Upper lobe of right lung (tissue), 1 donor: Measurements from ENCODE around the gene NLGN2. TPM values are rescaled to one million over a fixed set of nuclear protein-coding genes. Genes with fewer than 3 reads are reported as not detected.

Experiments used
- ATAC-seq: fragments of 200-7000 bp; cut with Tn5 transposase; one replicate; pipeline ENCODE4 v1.9.1; 2020; ENCODE audit warnings: mild to moderate bottlenecking, moderate library complexity
- DNase-seq: peaks from one replicate; pipeline ENCODE4 v3.0.0-alpha.2; 2020
- H3K27ac ChIP-seq: fragments of 200-600 bp; one replicate; pipeline ENCODE4 v1.8.0; 2022
- H3K27me3 ChIP-seq: fragments of 200-600 bp; one replicate; pipeline ENCODE4 v1.8.0; 2022; ENCODE audit warnings: mild to moderate bottlenecking
- H3K36me3 ChIP-seq: fragments of 200-600 bp; one replicate; pipeline ENCODE4 v1.8.0; 2022
- H3K4me1 ChIP-seq: fragments of 200-600 bp; one replicate; pipeline ENCODE4 v1.8.0; 2022
- H3K4me3 ChIP-seq: fragments of 200-600 bp; one replicate; pipeline ENCODE4 v1.8.0; 2022; ENCODE audit warnings: mild to moderate bottlenecking
- H3K9me3 ChIP-seq: fragments of 200-600 bp; one replicate; pipeline ENCODE4 v1.8.0; 2022
- CTCF ChIP-seq: fragments of 200-600 bp; IDR thresholded peaks from one replicate; pipeline ENCODE4 v1.8.0; 2022; ENCODE audit warnings: antibody characterized with exemption
- intact Hi-C: fragments of 100-400 bp; cut with DNase I; formaldehyde crosslinking; loops from one replicate; pipeline ENCODE4 v1.11.0; 2022
- total RNA-seq: library from RNA; stranded (reverse); fragmentation: NEBNext Ultra II Directional; extraction: Animal tissue kit (Norgen Biotek cat#: 25700); gene quantifications from one replicate; pipeline ENCODE4 v1.2.1, GENCODE V29; 2021
- donor health status: DM: no; HTN: yes; CAD: no; lungs with severe emphysema.

Gene NLGN2
- total RNA-seq, 1 donor from 2014 or later, result 11.7 TPM

GRCh38 chr17:7440834-7441195 lies 33.2 kb downstream of the NLGN2 start:
- H3K4me3 ChIP-seq, result no peak overlapping the region

GRCh38 chr17:7441266-7441665 lies 33.6 kb downstream of the NLGN2 start:
- ATAC-seq (no peak), DNase-seq (no peak)
- Histone ChIP-seq H3K9me3 (no peaks in the 10 kb centered on the region), H3K36me3 (no peaks in the 10 kb centered on the region), H3K27ac (no peak overlapping the region), H3K4me3 (no peak overlapping the region), H3K27me3 (peaks cover 31% of the 10 kb centered on the region), H3K4me1 (peaks cover 42% of the 10 kb centered on the region)
- intact Hi-C loops, result no loop called here
- no peak for TF ChIP-seq CTCF

More at GRCh38 chr17:7440834-7441195, 33.2 kb downstream of the NLGN2 start:
- H3K27ac ChIP-seq, result no peak overlapping the region
- peaks cover 45% of the 10 kb centered on the region for H3K4me1 ChIP-seq
- ATAC-seq (no peak), DNase-seq (no peak)
- intact Hi-C loops, result no loop called here
- H3K36me3 ChIP-seq, result no peaks in the 10 kb centered on the region
- TF ChIP-seq CTCF, result no peak
- H3K27me3 ChIP-seq, result peaks cover 29% of the 10 kb centered on the region
- no peaks in the 10 kb centered on the region for H3K9me3 ChIP-seq

GRCh38 chr17:7442142-7442541 lies 34.5 kb downstream of the NLGN2 start:
- no peaks in the 10 kb centered on the region for H3K36me3 ChIP-seq
- peaks cover 35% of the 10 kb centered on the region for H3K4me1 ChIP-seq
- H3K4me3 ChIP-seq, result no peak overlapping the region
- ATAC-seq (no peak), DNase-seq (no peak)
- no peaks in the 10 kb centered on the region for H3K9me3 ChIP-seq
- no peak for TF ChIP-seq CTCF
- peaks cover 40% of the 10 kb centered on the region for H3K27me3 ChIP-seq
- no peak overlapping the region for H3K27ac ChIP-seq
- intact Hi-C loops, result no loop called here

- peaks cover 20% of the 10 kb centered on the region for H3K4me1 ChIP-seq
- H3K27me3 ChIP-seq, result peaks cover 43% of the 10 kb centered on the region
- DNase-seq (no peak), ATAC-seq (no peak)
- no peak overlapping the region for H3K27ac ChIP-seq
- no peaks in the 10 kb centered on the region for H3K9me3 ChIP-seq
- H3K4me3 ChIP-seq, result no peak overlapping the region
- no peak for TF ChIP-seq CTCF
- intact Hi-C loops, result no loop called here
- H3K36me3 ChIP-seq, result no peaks in the 10 kb centered on the region
Measured at GRCh38 chr17:7443499-7444485, 36.1 kb downstream of the NLGN2 start.

- H3K4me3 ChIP-seq, result peak within 1 kb of the TSS; percentile 46
- H3K9me3 ChIP-seq, result no peaks in the 10 kb centered on the region
- no peaks in the 10 kb centered on the region for H3K36me3 ChIP-seq
- TF ChIP-seq CTCF, result peak; percentile 16
- DNase-seq (peak; percentile 91), ATAC-seq (peak; percentile 93)
- H3K27ac ChIP-seq, result no peak within 1 kb of the TSS
- intact Hi-C loops, result no loop called here
- peaks cover 14% of the 10 kb centered on the region for H3K4me1 ChIP-seq
- peaks cover 34% of the 10 kb centered on the region for H3K27me3 ChIP-seq
Measured at GRCh38 chr17:7444682-7445618, 37.3 kb downstream of the NLGN2 start, which contains the start of gene CHRNB1. Gene CHRNB1, plus strand, starts transcription at chr17:7445061. Its CDS starts 67 bp downstream, at chr17:7445128.
